ENCODE data around the gene UBASH3B. TPM values are rescaled to one million over a fixed set of nuclear protein-coding genes. Genes with fewer than 3 reads are reported as not detected.

UBASH3B gene
- total RNA-seq, 1 donor from 2014 or later, result 8.5 TPM

- TF ChIP-seq CTCF (IDR thresholded peaks at IDR 0.05), result no peak
- no peak overlapping the region for H3K27ac ChIP-seq
- H3K4me3 ChIP-seq, result no peak overlapping the region
- H3K9me3 ChIP-seq, result no peaks in the 10 kb centered on the region
- no peaks in the 10 kb centered on the region for H3K27me3 ChIP-seq
- intact Hi-C loops (cut with DNase I), result no loop called here
- DNase-seq (ENCODE audit: low spot score in 2 of 2), result no peak
- H3K4me1 ChIP-seq, result no peaks in the 10 kb centered on the region
- H3K36me3 ChIP-seq, result no peaks in the 10 kb centered on the region
Measured at GRCh38 chr11:122813176-122813893, 157.8 kb downstream of the UBASH3B start.

GRCh38 chr11:122813894-122814270 lies 158.4 kb downstream of the UBASH3B start:
- Histone ChIP-seq H3K36me3 (no peaks in the 10 kb centered on the region), H3K27me3 (no peaks in the 10 kb centered on the region), H3K4me3 (no peak overlapping the region), H3K9me3 (no peaks in the 10 kb centered on the region), H3K27ac (no peak overlapping the region), H3K4me1 (no peaks in the 10 kb centered on the region)
- DNase-seq (ENCODE audit: low spot score in 2 of 2), result no peak
- intact Hi-C loops (cut with DNase I), result no loop called here
- TF ChIP-seq CTCF (IDR thresholded peaks at IDR 0.05), result no peak

- TF ChIP-seq CTCF (IDR thresholded peaks at IDR 0.05), result no peak
- Histone ChIP-seq H3K4me1 (no peaks in the 10 kb centered on the region), H3K27ac (no peak overlapping the region), H3K4me3 (no peak overlapping the region), H3K36me3 (no peaks in the 10 kb centered on the region), H3K9me3 (no peaks in the 10 kb centered on the region), H3K27me3 (no peaks in the 10 kb centered on the region)
- no peak for DNase-seq (ENCODE audit: low spot score in 2 of 2)
- intact Hi-C loops (cut with DNase I), result no loop called here
Measured at GRCh38 chr11:122814401-122814800, 158.9 kb downstream of the UBASH3B start.

- Histone ChIP-seq H3K27me3 (no peaks in the 10 kb centered on the region), H3K36me3 (no peaks in the 10 kb centered on the region), H3K9me3 (no peaks in the 10 kb centered on the region), H3K4me1 (no peaks in the 10 kb centered on the region), H3K4me3 (no peak overlapping the region), H3K27ac (no peak overlapping the region)
- no peak for TF ChIP-seq CTCF (IDR thresholded peaks at IDR 0.05)
- DNase-seq (ENCODE audit: low spot score in 2 of 2), result no peak
- intact Hi-C loops (cut with DNase I), result no loop called here
Measured at GRCh38 chr11:122815900-122816299, 160.4 kb downstream of the UBASH3B start.

GRCh38 chr11:122816761-122817520 lies 161.4 kb downstream of the UBASH3B start:
- no peaks in the 10 kb centered on the region for H3K27me3 ChIP-seq
- no peak overlapping the region for H3K27ac ChIP-seq
- no peak for DNase-seq (ENCODE audit: low spot score in 2 of 2)
- no peaks in the 10 kb centered on the region for H3K9me3 ChIP-seq
- TF ChIP-seq CTCF (IDR thresholded peaks at IDR 0.05), result no peak
- intact Hi-C loops (cut with DNase I), result no loop called here
- H3K4me1 ChIP-seq, result no peaks in the 10 kb centered on the region
- H3K4me3 ChIP-seq, result no peak overlapping the region
- H3K36me3 ChIP-seq, result no peaks in the 10 kb centered on the region
